ENCODE data around the gene SUMF2. TPM values are rescaled to one million over a fixed set of nuclear protein-coding genes. Genes with fewer than 3 reads are reported as not detected.

SUMF2 gene
- total RNA-seq, 1 experiment from 2014 or later = 173 TPM

DNA sequence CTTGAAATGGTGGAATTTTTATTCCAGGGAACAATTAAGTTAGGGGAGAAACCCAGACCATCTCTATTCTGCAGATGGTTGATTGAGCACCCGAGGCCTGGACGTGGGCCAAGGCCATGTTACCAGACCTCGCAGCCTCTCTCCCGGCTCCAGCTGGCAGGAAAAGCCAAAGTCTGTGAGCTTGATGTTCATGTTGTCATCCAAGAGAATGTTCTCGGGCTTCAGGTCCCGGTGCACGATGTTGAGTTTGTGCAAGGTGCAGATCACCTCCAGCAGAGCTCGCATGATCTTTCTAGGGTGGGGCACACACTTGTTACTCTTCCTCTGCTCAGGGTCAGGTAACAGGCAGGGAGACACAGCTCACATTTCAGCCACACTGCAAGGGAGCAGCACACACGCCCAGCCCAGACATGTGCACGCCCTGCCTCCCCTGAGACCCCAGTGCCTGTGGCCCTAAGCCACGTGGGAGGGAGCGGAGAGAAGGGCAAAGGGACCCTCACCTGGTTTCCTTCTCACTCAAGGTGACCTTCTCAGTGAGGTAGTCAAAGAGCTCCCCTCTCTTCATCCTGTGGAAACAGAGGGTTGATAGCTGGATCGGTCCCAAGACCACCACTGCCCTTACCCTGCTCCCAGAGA is 19.2 kb downstream of the SUMF2 start:
- Histone ChIP-seq H3K4me2 (ENCODE audit: low read length) (no peak overlapping the region), H3K9ac (ENCODE audit: low read length) (no peak overlapping the region), H3K36me3 (ENCODE audit: control insufficient read depth in 1 of 2, insufficient read depth in 2 of 2, low read length in 2 of 2) (peaks cover 7 to 9% of the 10 kb centered on the region in 2 experiments; a peak in 3 of 4 replicates), H3K79me2 (ENCODE audit: insufficient read depth, low read length) (no peaks in the 10 kb centered on the region), H3K4me1 (ENCODE audit: control insufficient read depth in 1 of 2, insufficient read depth in 2 of 2, low read length in 2 of 2) (peaks cover 0 to 6% of the 10 kb centered on the region in 2 experiments; a peak in 1 of 4 replicates), H2AFZ (ENCODE audit: low read depth, low read length, poor library complexity, severe bottlenecking) (no peak overlapping the region), H3K9me2 (ENCODE audit: insufficient read depth) (no peaks in the 10 kb centered on the region), H3K27me3 (ENCODE audit: insufficient read depth, low read length) (no peaks in the 10 kb centered on the region), H3K27ac (ENCODE audit: low read depth, low read length) (no peak overlapping the region), H3K4me3 (replicated peaks in 1 of 2; ENCODE audit: low read depth in 1 of 2, low read length in 2 of 2) (no peak overlapping the region), H3K9me3 (ENCODE audit: control insufficient read depth in 1 of 2, insufficient read depth in 1 of 2, low read depth in 1 of 2, low read length in 2 of 2) (no peaks in the 10 kb centered on the region), H4K20me1 (ENCODE audit: insufficient read depth) (no peaks in the 10 kb centered on the region)
- ChIA-PET RAD21 (ENCODE audit: low non-redundant PET in 1 of 2, low total read pairs in 2 of 2, uncharacterized antibody in 2 of 2, unreplicated experiment in 2 of 2) (no interaction called here), CTCF (no interaction called here), POLR2A (interaction anchor here (1.0 kb wide), 1 partner anchor 19 kb away, joined by 3 read pairs; the partner anchor contains the start of gene SUMF2)
- DNase-seq (ENCODE audit: low read depth, low spot score) (no peak), ATAC-seq (0 out of 2 replicates have a peak, but pooled peaks have one; percentile 21)
- BruUV-seq (replicated peaks) = no TSS peak
- TF ChIP-seq, protein P1, sequence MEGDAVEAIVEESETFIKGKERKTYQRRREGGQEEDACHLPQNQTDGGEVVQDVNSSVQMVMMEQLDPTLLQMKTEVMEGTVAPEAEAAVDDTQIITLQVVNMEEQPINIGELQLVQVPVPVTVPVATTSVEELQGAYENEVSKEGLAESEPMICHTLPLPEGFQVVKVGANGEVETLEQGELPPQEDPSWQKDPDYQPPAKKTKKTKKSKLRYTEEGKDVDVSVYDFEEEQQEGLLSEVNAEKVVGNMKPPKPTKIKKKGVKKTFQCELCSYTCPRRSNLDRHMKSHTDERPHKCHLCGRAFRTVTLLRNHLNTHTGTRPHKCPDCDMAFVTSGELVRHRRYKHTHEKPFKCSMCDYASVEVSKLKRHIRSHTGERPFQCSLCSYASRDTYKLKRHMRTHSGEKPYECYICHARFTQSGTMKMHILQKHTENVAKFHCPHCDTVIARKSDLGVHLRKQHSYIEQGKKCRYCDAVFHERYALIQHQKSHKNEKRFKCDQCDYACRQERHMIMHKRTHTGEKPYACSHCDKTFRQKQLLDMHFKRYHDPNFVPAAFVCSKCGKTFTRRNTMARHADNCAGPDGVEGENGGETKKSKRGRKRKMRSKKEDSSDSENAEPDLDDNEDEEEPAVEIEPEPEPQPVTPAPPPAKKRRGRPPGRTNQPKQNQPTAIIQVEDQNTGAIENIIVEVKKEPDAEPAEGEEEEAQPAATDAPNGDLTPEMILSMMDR (IDR thresholded peaks at IDR 0.05 in 2 of 3, conservative IDR thresholded peaks at IDR 0.05 in 1 of 3; ENCODE audit: borderline replicate concordance in 1 of 3, insufficient read depth in 1 of 3, low read depth in 2 of 3, low read length in 2 of 3) = no peak
- TF ChIP-seq TCF7L2 (IDR thresholded peaks at IDR 0.05; ENCODE audit: borderline replicate concordance, extremely low read depth, insufficient read depth, insufficient read length) (no peak), ZNF274 (IDR thresholded peaks at IDR 0.05; ENCODE audit: low read depth, low read length) (no peak), ATF3 (IDR thresholded peaks at IDR 0.05) (no peak), RAD21 (IDR thresholded peaks at IDR 0.05; ENCODE audit: low read depth) (no peak)
- intact Hi-C loops (cut with micrococcal nuclease) = no loop called here

DNA sequence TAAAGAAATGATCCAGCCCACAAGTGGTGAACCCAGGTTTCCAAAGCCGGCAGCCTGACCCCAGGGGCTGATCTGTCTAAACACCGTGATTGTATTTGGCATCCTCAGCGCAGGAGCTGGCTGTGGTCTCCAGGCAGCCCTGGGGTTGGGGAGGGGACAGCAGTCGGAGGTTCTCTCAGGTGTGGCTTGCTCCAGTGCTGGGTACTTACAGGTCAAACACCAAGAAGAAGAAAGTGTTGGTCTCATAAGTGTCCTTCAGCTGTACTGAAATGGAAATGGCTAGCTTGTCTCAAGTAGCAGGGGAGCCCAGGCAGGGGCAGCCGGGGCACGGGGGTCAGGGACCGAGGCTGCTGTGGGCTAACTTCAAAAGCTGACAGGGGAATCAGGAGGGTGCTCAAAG is 22.7 kb downstream of the SUMF2 start:
- CTCF ChIA-PET = no interaction called here
- Histone ChIP-seq H4K20me1 (ENCODE audit: insufficient read depth) (no peaks in the 10 kb centered on the region), H3K36me3 (ENCODE audit: control insufficient read depth in 1 of 2, insufficient read depth in 2 of 2, low read length in 2 of 2) (no peaks in the 10 kb centered on the region; a peak in 1 of 4 replicates), H3K4me3 (replicated peaks in 1 of 2; ENCODE audit: low read depth in 1 of 2, low read length in 2 of 2) (no peak overlapping the region), H3K27ac (ENCODE audit: low read depth, low read length) (no peak overlapping the region), H2AFZ (ENCODE audit: low read depth, low read length, poor library complexity, severe bottlenecking) (no peak overlapping the region), H3K4me1 (ENCODE audit: control insufficient read depth in 1 of 2, insufficient read depth in 2 of 2, low read length in 2 of 2) (peaks cover 0 to 6% of the 10 kb centered on the region in 2 experiments; a peak in 1 of 4 replicates), H3K27me3 (ENCODE audit: insufficient read depth, low read length) (no peaks in the 10 kb centered on the region), H3K9me2 (ENCODE audit: insufficient read depth) (no peaks in the 10 kb centered on the region), H3K79me2 (ENCODE audit: insufficient read depth, low read length) (no peaks in the 10 kb centered on the region), H3K4me2 (ENCODE audit: low read length) (no peak overlapping the region), H3K9ac (ENCODE audit: low read length) (no peak overlapping the region), H3K9me3 (ENCODE audit: control insufficient read depth in 1 of 2, insufficient read depth in 1 of 2, low read depth in 1 of 2, low read length in 2 of 2) (no peaks in the 10 kb centered on the region)
- intact Hi-C loops (cut with micrococcal nuclease) = no loop called here
- BruUV-seq (replicated peaks) = no TSS peak
- TF ChIP-seq SP1 (IDR thresholded peaks at IDR 0.05; ENCODE audit: low read depth) (no peak), RAD21 (IDR thresholded peaks at IDR 0.05; ENCODE audit: low read depth) (no peak), POLR2AphosphoS5 (IDR thresholded peaks at IDR 0.05; ENCODE audit: low read depth, low read length) (no peak), JUND (IDR thresholded peaks at IDR 0.05) (no peak), POLR2A (IDR thresholded peaks at IDR 0.05; ENCODE audit: borderline replicate concordance, extremely low read depth, insufficient read depth, insufficient read length) (no peak), FOSL1 (IDR thresholded peaks at IDR 0.05; ENCODE audit: low read depth) (no peak), ATF3 (IDR thresholded peaks at IDR 0.05) (no peak), EGR1 (IDR thresholded peaks at IDR 0.05; ENCODE audit: low read depth) (no peak), ZFX (IDR thresholded peaks at IDR 0.05) (no peak), ZNF274 (IDR thresholded peaks at IDR 0.05; ENCODE audit: low read depth, low read length) (no peak), CBX3 (IDR thresholded peaks at IDR 0.05; ENCODE audit: low read depth) (no peak)
- TF ChIP-seq, protein P1 (IDR thresholded peaks at IDR 0.05 in 2 of 3, conservative IDR thresholded peaks at IDR 0.05 in 1 of 3; ENCODE audit: borderline replicate concordance in 1 of 3, insufficient read depth in 1 of 3, low read depth in 2 of 3, low read length in 2 of 3) = no peak
- DNase-seq (ENCODE audit: low read depth, low spot score) = no peak
- POLR2A ChIA-PET = no interaction called here
- RAD21 ChIA-PET (ENCODE audit: low non-redundant PET in 1 of 2, low total read pairs in 2 of 2, uncharacterized antibody in 2 of 2, unreplicated experiment in 2 of 2) = no interaction called here
- ATAC-seq = no peak
